ENCODE results near the gene LILRA6.
"Not testable (repeated sequence)": the region's sequence is repeated elsewhere in the genome, so short reads cannot be mapped to it uniquely, and the experiment has no call there.

LILRA6 gene

DNA sequence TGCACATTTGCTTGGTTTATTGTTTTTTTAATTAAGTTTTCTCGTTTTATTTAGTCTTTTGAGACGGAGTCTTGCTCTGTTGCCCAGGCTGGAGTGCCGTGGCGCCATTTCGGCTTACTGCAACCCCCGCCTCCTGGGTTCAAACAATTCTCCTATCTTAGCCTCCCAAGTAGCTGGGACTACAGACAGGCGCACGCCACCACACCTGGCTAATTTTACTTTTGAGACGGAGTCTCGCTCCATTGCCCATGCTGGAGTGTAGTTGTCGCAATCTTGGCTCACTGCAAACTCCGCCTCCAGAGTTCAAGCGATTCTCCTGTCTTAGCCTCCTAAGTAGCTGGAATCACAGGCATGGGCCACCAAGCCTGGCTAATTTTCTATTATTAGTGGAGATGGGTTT, 40.6 kb downstream of the LILRA6 start:
- peaks cover 33% of the 10 kb centered on the region for H3K4me1 Mint-ChIP-seq
- no peaks in the 10 kb centered on the region for H3K27me3 Mint-ChIP-seq
- H3K9me3 Mint-ChIP-seq = no peaks in the 10 kb centered on the region
- H3K36me3 Mint-ChIP-seq = peaks cover 12% of the 10 kb centered on the region
- H3K4me3 Mint-ChIP-seq = peak overlapping the region; percentile 100
- no peak for ATAC-seq (ENCODE audit: low read depth)
- peak overlapping the region; percentile 99 for H3K27ac Mint-ChIP-seq
- no peak for DNase-seq (ENCODE audit: low spot score in 2 of 2)

DNA sequence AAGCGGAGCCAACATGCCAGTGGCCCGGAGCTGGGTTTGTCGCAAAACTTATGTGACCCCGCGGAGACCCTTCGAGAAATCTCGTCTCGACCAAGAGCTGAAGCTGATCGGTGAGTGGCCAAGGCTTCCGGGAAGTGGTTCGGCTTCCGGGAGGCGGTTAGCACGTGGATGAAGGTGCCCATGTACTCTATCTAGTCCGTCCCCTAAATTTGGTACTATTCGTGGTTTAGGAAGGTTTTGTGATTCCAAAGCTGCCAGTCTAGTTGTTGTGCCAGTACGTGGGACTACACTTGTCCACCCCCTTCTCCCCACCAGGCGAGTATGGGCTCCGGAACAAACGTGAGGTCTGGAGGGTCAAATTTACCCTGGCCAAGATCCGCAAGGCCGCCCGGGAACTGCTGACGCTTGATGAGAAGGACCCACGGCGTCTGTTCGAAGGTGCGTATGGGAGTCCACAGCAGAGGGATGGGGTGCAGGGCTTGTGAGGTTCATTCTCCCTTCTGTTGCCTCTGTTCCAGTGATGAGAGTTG, 41.4 kb downstream of the LILRA6 start:
- Mint-ChIP-seq H3K9me3 (no peaks in the 10 kb centered on the region), H3K36me3 (peaks cover 12% of the 10 kb centered on the region), H3K27ac (peak overlapping the region; percentile 99), H3K27me3 (no peaks in the 10 kb centered on the region), H3K4me1 (peaks cover 29% of the 10 kb centered on the region), H3K4me3 (peak overlapping the region; percentile 100)
- ATAC-seq (ENCODE audit: low read depth) (no peak), DNase-seq (ENCODE audit: low spot score in 2 of 2) (no peak)

DNA sequence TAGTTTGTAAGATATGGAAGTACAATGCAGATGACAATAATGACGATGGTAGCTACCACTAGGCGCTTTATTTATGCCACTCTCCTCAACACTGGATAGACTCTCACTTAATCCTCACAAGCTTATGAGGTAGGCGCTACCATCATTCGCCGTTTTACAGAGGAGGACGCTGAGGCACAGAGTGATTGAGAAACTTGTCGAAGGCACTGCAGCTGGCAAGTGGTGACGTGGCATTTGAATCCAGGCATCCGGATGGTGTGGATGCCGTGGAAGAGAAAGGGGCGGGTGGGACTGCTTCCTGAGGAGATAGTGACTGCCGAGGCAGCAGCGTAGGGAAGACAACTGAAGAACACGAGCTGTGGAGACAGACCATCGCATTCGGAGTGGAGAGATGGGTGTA, 43.2 kb downstream of the LILRA6 start:
- H3K9me3 Mint-ChIP-seq = no peaks in the 10 kb centered on the region
- no peaks in the 10 kb centered on the region for H3K27me3 Mint-ChIP-seq
- ATAC-seq (ENCODE audit: low read depth) (no peak), DNase-seq (ENCODE audit: low spot score in 2 of 2) (no peak)
- peak overlapping the region; percentile 74 for H3K4me3 Mint-ChIP-seq
- H3K36me3 Mint-ChIP-seq = peaks cover 11% of the 10 kb centered on the region
- no peak overlapping the region for H3K27ac Mint-ChIP-seq
- H3K4me1 Mint-ChIP-seq = peaks cover 17% of the 10 kb centered on the region

DNA sequence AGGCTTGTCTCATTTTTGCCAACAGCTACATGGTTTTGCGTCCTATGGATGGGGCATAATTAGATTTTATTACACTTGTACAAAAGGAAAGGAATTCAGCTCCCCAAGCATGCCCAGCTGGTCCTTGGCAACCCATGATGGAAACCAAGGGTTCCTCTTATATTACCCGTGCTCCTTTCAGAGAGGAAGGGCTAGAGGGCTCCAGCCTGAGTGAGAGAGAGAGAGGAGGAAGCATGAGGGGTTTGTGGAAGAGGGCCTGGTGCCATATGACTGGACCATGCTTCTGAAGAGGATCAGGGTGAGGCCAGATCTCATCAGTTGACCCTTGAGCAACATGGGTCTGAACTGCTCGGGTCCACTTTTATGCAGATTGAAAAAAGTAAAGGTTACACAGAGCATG, 45.5 kb downstream of the LILRA6 start:
- DNase-seq (ENCODE audit: low spot score in 2 of 2) (no peak), ATAC-seq (ENCODE audit: low read depth) (no peak)
- Mint-ChIP-seq H3K4me1 (peaks cover 7% of the 10 kb centered on the region), H3K9me3 (no peaks in the 10 kb centered on the region), H3K27me3 (no peaks in the 10 kb centered on the region), H3K4me3 (no peak overlapping the region), H3K36me3 (peaks cover 6% of the 10 kb centered on the region), H3K27ac (no peak overlapping the region)

DNA sequence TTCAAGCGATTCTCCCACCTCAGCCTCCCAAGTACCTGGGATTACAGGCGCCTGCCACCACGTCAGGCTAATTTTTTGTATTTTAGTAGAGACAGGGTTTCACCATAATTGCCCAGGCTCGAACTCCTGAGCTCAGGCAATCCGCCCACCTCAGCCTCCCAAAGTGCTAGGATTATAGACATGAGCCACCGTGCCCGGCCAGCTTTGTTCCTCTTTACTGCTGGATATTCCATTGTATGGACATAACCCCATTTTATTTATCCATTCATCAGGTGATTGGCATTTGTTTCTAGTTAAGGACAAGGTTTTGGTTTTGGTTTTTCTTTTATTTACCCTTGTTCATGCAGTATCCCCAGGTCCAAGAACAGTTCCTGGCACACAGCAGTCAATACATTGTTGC, 46.1 kb downstream of the LILRA6 start:
- Mint-ChIP-seq H3K27me3 (no peaks in the 10 kb centered on the region), H3K27ac (no peak overlapping the region), H3K36me3 (peaks cover 6% of the 10 kb centered on the region), H3K9me3 (no peaks in the 10 kb centered on the region), H3K4me3 (no peak overlapping the region), H3K4me1 (peaks cover 6% of the 10 kb centered on the region)
- DNase-seq (ENCODE audit: low spot score in 2 of 2) = no peak
- no peak for ATAC-seq (ENCODE audit: low read depth)

DNA sequence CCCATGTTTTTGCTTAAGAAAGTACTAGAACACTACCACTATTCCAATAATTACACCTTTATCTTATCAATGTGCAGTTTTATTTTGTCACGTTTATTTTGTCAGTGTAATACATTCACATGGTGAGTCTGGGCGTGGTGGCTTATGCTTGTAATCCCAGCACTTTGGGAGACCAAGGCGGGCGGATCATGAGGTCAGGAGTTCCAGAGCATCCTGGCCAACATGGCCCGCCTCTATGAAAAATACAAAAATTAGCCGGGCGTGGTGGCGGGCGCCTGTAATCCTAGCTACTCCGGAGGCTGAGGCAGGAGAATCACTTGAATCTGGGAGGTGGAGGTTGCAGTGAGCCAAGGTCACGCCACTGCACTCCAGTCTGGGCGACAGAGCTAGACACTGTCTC, 48.1 kb downstream of the LILRA6 start:
- H3K27ac Mint-ChIP-seq; H3K4me1 Mint-ChIP-seq; H3K9me3 Mint-ChIP-seq; H3K4me3 Mint-ChIP-seq; H3K27me3 Mint-ChIP-seq; H3K36me3 Mint-ChIP-seq; DNase-seq (ENCODE audit: low spot score in 2 of 2); ATAC-seq (ENCODE audit: low read depth): not testable (repeated sequence)

DNA sequence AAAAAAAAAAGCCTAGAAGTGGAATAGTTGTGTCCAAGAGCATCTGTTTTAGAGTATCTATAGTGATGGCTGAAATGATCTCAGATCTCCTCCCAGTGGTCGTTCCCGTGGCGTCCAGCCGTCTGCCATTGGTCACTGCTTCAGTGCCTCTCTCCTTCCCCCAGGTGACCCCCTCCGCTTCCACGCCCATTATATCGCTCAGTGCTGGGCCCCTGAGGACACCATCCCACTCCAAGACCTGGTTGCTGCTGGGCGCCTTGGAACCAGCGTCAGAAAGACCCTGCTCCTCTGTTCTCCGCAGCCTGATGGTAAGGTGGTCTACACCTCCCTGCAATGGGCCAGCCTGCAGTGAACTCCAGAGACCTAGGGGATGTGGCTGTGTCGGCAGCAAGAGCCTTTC, 49.6 kb downstream of the LILRA6 start:
- Mint-ChIP-seq H3K27ac (no peak overlapping the region), H3K27me3 (no peaks in the 10 kb centered on the region), H3K36me3 (peaks cover 6% of the 10 kb centered on the region), H3K4me1 (peaks cover 7% of the 10 kb centered on the region), H3K4me3 (peak overlapping the region; percentile 34), H3K9me3 (no peaks in the 10 kb centered on the region)
- no peak for DNase-seq (ENCODE audit: low spot score in 2 of 2)
- ATAC-seq (ENCODE audit: low read depth) = no peak

DNA sequence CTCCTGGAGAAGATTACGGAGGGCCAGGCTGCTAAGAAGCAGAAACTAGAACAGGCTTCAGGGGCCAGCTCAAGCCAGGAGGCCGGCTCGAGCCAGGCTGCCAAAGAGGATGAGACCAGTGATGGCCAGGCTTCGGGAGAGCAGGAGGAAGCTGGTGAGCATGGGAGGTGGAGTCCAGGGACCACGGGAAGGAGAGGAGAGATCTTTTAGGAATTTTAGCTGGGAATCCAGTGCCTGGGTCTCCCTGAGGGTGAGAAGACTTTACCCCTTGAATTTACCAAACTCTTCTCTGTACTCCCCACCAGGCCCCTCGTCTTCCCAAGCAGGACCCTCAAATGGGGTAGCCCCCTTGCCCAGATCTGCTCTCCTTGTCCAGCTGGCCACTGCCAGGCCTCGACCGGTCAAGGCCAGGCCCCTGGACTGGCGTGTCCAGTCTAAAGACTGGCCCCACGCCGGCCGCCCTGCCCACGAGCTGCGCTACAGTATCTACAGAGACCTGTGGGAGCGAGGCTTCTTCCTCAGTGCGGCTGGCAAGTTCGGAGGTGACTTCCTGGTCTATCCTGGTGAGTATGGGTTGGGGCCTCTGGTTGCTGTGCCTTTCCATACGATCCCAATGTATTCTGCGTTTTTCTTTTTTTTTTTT, 50.7 kb downstream of the LILRA6 start:
- H3K4me1 Mint-ChIP-seq = peaks cover 17% of the 10 kb centered on the region
- peak overlapping the region; percentile 95 for H3K4me3 Mint-ChIP-seq
- H3K9me3 Mint-ChIP-seq = no peaks in the 10 kb centered on the region
- ATAC-seq (ENCODE audit: low read depth) = no peak
- no peaks in the 10 kb centered on the region for H3K27me3 Mint-ChIP-seq
- H3K27ac Mint-ChIP-seq = no peak overlapping the region
- peaks cover 8% of the 10 kb centered on the region for H3K36me3 Mint-ChIP-seq
- no peak for DNase-seq (ENCODE audit: low spot score in 2 of 2)

DNA sequence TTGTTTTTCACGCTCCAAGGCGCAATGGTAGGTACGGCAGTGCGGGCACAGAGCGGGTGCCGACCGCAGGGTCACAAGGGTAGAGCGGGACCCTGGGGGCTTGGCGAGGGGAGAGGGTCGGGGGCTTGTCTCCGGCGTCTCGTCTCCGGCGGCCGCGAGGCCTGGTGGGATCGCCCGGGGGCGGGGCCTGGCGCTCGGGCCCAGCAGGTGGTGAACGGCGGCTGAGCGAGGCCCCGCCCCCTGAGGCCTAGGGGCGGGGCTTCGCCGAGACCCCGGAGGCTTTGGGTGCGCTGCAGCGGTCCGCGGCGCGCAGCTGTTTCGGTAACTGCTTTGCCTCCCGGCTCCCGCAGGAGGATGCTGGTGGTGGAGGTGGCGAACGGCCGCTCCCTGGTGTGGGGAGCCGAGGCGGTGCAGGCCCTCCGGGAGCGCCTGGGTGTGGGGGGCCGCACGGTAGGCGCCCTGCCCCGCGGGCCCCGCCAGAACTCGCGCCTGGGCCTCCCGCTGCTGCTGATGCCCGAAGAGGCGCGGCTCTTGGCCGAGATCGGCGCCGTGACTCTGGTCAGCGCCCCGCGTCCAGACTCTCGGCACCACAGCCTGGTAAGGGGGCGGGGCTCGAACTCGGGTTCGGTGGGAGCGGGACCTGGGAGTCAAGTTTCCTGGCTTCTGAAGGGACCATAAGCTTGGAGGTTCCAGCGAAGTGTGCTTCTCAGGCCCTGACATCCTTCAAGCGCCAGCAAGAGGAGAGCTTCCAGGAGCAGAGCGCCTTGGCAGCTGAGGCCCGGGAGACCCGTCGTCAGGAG, 51.4 kb downstream of the LILRA6 start, which contains the start of gene TSEN34:
Gene TSEN34 (plus strand): TSS at position 298 of the 800 bp plus-strand sequence. CDS start 57 bp downstream, at position 355.
- peaks cover 17% of the 10 kb centered on the region for H3K4me1 Mint-ChIP-seq
- peak within 1 kb of the TSS; percentile 100 for H3K27ac Mint-ChIP-seq
- H3K9me3 Mint-ChIP-seq = no peaks in the 10 kb centered on the region
- peak; percentile 91 to 94 for DNase-seq (ENCODE audit: low spot score in 2 of 2)
- peaks cover 11% of the 10 kb centered on the region for H3K36me3 Mint-ChIP-seq
- ATAC-seq (ENCODE audit: low read depth) = peak; percentile 28
- H3K4me3 Mint-ChIP-seq = peak within 1 kb of the TSS; percentile 95
- no peaks in the 10 kb centered on the region for H3K27me3 Mint-ChIP-seq

DNA sequence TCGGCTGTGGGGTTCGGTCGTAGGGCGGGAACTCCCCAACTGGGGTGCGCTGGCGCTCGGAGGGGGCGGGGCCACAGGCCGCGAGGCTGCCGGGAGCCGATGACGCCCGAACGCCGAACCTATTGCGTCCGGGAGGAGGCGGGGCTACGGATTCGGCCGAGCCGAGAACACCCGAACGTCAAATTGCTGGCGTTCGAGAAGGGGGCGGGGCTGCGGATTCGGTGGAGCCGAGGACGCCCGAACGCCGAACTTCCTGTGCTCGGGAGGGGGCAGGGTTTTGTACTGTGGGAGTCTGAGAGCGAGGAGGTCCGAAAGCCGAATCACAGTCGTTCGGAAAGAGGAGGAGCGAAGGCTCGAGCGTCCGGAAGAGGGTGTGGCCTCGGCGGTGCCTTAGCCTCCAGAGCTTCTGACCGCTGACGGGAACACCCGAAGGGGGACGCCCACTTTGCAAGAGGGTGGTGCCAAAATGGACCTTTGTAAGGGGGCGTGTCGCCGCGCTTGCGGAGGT, 52.0 kb downstream of the LILRA6 start:
- peaks cover 11% of the 10 kb centered on the region for H3K36me3 Mint-ChIP-seq
- no peaks in the 10 kb centered on the region for H3K9me3 Mint-ChIP-seq
- no peaks in the 10 kb centered on the region for H3K27me3 Mint-ChIP-seq
- H3K4me1 Mint-ChIP-seq = peaks cover 17% of the 10 kb centered on the region
- peak overlapping the region; percentile 95 for H3K4me3 Mint-ChIP-seq
- H3K27ac Mint-ChIP-seq = peak overlapping the region; percentile 100
- DNase-seq (ENCODE audit: low spot score in 2 of 2) = peak; percentile 99 to 100
- peak; percentile 57 for ATAC-seq (ENCODE audit: low read depth)

DNA sequence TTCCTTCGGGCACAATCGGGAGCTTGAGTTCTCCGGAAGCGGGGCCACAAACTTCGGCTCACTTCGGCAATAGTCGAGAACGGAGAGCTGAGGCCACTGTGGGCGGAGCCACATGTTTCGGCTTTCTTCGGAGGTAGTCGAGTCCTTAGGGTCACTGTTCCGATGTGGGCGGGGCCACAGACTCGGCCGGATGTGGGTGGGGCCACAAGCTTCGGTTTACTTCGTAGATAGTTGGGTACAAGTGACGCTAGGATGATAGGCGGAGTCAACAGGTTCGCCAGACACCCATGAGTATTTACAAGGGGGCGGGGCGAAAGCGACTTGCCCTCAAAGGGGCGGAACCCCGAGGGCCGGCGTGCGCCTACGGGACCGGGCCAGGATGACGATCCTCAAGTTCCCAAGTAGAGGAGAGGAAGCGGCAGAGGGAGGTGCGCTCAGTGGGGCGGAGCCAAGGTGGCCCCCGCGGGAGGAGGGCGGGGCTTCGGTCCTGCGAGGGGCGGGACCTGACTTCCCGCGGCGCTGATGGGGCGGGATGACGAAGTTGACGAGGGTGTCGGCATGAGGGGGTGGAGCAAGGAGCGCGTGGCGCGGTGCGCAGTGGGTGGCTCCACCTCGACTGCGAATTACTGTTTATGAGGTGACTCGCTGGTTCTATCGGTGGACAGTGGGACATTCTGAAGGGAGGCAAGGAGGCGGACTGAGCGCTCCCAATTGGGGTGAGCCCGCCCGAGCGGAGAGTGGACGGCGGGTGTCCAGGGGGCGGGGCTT, 52.7 kb downstream of the LILRA6 start:
- H3K27me3 Mint-ChIP-seq = no peaks in the 10 kb centered on the region
- peak; percentile 48 for ATAC-seq (ENCODE audit: low read depth)
- H3K4me3 Mint-ChIP-seq = peak overlapping the region; percentile 95
- peak overlapping the region; percentile 100 for H3K27ac Mint-ChIP-seq
- no peaks in the 10 kb centered on the region for H3K9me3 Mint-ChIP-seq
- DNase-seq (ENCODE audit: low spot score in 2 of 2) = peak; percentile 99 to 100
- peaks cover 17% of the 10 kb centered on the region for H3K4me1 Mint-ChIP-seq
- peaks cover 10% of the 10 kb centered on the region for H3K36me3 Mint-ChIP-seq

DNA sequence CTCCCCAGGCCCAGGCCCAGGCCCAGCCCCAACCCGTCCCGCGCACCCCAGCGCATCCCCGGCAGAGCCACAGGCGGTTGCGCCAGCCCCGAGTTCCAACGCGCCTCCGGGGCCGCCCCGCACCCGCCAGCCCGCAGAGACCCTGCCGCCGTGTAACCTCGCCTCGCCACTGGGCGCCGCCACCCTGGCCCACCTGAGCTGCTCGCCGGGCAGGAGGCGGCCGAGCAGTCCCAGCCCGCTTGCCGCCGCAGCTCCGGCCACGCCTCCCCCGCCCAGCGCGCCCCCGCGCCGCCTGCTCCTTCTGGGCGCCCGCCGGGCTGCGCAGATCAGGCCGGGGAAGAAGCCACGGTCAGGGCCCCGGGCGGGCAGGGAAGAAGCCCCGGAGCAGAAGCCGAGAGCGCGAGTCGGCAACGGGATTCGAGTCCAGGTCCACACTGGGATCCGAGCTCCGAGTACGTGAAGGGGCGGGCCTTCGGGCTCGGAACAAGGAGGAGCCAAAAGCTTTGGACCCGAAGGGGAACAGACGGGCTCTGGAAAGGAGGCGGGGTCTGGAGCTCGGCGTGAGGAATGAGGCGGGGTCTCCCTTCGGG, 53.4 kb downstream of the LILRA6 start, which contains the start of gene MBOAT7:
Gene MBOAT7 (minus strand): TSS at position 436 of the 590 bp plus-strand sequence. CDS start 1,072 bp downstream, outside the sequence.
- H3K36me3 Mint-ChIP-seq = peaks cover 9% of the 10 kb centered on the region
- ATAC-seq (ENCODE audit: low read depth) = peak; percentile 3
- no peaks in the 10 kb centered on the region for H3K9me3 Mint-ChIP-seq

DNA sequence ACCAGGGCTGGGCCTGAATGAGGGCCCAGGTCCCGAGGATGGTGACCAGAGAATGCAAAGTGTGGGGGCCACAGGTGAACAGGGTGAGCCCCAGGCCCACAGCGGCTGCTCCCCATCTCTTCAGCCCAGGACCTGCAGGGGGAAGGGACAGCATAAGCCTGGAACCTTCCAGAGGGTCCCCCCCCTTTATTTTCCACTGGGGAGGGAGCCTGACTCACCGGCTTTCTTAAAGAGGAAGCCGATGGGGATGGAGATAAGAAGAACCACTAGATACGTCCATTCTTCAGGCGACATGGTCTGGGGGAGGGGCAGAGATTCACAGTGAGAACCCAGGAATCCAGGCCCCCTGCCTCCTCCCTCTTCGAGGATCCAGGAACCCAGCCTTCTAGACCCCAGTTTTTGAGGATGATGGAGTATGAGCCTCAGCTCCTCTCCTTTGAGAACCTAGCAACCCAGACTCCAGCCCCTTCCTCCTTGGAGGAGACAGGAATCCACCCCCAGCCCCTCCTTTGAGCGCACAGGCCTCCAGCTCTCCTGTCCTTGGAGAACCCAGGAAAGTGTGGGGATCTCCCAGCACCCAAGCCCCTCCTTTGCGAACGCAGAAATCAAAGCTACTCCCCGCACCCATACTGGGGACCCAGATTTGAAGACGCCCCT, 54.2 kb downstream of the LILRA6 start:
- Mint-ChIP-seq H3K4me3 (peak overlapping the region; percentile 95), H3K36me3 (peaks cover 10% of the 10 kb centered on the region), H3K27ac (peak overlapping the region; percentile 64), H3K4me1 (peaks cover 17% of the 10 kb centered on the region), H3K27me3 (no peaks in the 10 kb centered on the region), H3K9me3 (no peaks in the 10 kb centered on the region)
- ATAC-seq (ENCODE audit: low read depth) = no peak
- no peak for DNase-seq (ENCODE audit: low spot score in 2 of 2)

More for the DNA sequence above, 53.4 kb downstream of the LILRA6 start, which contains the start of gene MBOAT7:
- no peaks in the 10 kb centered on the region for H3K27me3 Mint-ChIP-seq
- DNase-seq (ENCODE audit: low spot score in 2 of 2) = no peak
- peaks cover 17% of the 10 kb centered on the region for H3K4me1 Mint-ChIP-seq
- peak within 1 kb of the TSS; percentile 100 for H3K27ac Mint-ChIP-seq
- H3K4me3 Mint-ChIP-seq = peak within 1 kb of the TSS; percentile 95
